ENCODE results near the gene OR10AG1. TPM values are rescaled to one million over a fixed set of nuclear protein-coding genes. Genes with fewer than 3 reads are reported as not detected.

OR10AG1 gene
- total and polyA plus RNA-seq, 2 of the 4 experiments (the other 2 are of a cell fraction) = not detected

DNA sequence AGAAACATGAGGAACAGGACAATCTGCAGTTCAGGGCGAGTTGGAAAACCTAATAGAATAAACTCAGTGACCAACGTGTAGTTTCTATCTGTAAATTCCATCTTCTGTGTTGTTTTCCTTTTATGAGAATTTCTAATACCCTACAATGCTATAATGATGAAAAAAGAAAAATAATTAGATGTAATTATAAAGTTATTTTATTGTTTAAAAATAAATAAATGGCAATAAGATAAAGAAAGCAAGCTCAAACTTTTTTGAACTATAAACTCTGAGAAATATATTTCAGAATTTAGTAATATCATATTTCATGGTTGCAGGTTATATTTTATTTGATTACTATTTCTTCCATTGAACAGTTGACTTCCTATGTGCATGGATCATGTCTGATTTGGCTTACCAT, 33.4 kb downstream of the OR10AG1 start, which contains the start of gene OR5I1:
OR5I1 (minus strand) TSS at position 101 of the 400 bp plus-strand sequence; CDS start at position 101, 0 bp downstream.
- no CpG with 5 or more reads among the region's 2 CpGs for WGBS, 2 experiments (ENCODE audit: extremely low coverage in 2 of 2, insufficient read length in 1 of 2)
- no peaks in the 10 kb centered on the region for H3K9me3 ChIP-seq (ENCODE audit: control insufficient read depth, insufficient read depth, low read length)
- no peak within 1 kb of the TSS for H2AK9ac ChIP-seq (replicated peaks; ENCODE audit: low read depth, low read length, poor library complexity)
- dilution Hi-C loops (cut with HindIII; ENCODE audit: low sequenced_read_pairs, unreplicated experiment) = no loop called here
- TF ChIP-seq, protein P1, sequence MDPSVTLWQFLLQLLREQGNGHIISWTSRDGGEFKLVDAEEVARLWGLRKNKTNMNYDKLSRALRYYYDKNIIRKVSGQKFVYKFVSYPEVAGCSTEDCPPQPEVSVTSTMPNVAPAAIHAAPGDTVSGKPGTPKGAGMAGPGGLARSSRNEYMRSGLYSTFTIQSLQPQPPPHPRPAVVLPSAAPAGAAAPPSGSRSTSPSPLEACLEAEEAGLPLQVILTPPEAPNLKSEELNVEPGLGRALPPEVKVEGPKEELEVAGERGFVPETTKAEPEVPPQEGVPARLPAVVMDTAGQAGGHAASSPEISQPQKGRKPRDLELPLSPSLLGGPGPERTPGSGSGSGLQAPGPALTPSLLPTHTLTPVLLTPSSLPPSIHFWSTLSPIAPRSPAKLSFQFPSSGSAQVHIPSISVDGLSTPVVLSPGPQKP (IDR thresholded peaks at IDR 0.05; ENCODE audit: borderline replicate concordance, low read depth, low read length) = no peak
- TF ChIP-seq POLR2A (IDR thresholded peaks at IDR 0.05; ENCODE audit: low read depth, low read length) (no peak), BHLHE40 (IDR thresholded peaks at IDR 0.05; ENCODE audit: low read depth, low read length) (no peak), MAZ (IDR thresholded peaks at IDR 0.05; ENCODE audit: borderline replicate concordance, low read depth, low read length) (no peak), MAFK (IDR thresholded peaks at IDR 0.05; ENCODE audit: low read depth, low read length) (no peak), RCOR1 (IDR thresholded peaks at IDR 0.05; ENCODE audit: insufficient replicate concordance, low read length) (no peak), CHD1 (IDR thresholded peaks at IDR 0.05; ENCODE audit: low read depth, low read length) (no peak)
- TF ChIP-seq, protein P2, sequence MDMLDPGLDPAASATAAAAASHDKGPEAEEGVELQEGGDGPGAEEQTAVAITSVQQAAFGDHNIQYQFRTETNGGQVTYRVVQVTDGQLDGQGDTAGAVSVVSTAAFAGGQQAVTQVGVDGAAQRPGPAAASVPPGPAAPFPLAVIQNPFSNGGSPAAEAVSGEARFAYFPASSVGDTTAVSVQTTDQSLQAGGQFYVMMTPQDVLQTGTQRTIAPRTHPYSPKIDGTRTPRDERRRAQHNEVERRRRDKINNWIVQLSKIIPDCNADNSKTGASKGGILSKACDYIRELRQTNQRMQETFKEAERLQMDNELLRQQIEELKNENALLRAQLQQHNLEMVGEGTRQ (IDR thresholded peaks at IDR 0.05; ENCODE audit: low read depth, low read length) = no peak
- TF ChIP-seq, protein P3, sequence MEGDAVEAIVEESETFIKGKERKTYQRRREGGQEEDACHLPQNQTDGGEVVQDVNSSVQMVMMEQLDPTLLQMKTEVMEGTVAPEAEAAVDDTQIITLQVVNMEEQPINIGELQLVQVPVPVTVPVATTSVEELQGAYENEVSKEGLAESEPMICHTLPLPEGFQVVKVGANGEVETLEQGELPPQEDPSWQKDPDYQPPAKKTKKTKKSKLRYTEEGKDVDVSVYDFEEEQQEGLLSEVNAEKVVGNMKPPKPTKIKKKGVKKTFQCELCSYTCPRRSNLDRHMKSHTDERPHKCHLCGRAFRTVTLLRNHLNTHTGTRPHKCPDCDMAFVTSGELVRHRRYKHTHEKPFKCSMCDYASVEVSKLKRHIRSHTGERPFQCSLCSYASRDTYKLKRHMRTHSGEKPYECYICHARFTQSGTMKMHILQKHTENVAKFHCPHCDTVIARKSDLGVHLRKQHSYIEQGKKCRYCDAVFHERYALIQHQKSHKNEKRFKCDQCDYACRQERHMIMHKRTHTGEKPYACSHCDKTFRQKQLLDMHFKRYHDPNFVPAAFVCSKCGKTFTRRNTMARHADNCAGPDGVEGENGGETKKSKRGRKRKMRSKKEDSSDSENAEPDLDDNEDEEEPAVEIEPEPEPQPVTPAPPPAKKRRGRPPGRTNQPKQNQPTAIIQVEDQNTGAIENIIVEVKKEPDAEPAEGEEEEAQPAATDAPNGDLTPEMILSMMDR (conservative IDR thresholded peaks at IDR 0.05; ENCODE audit: low read depth, low read length) = no peak
- H2BK120ac ChIP-seq (ENCODE audit: low read depth, low read length) = no peak within 1 kb of the TSS
- no peak within 1 kb of the TSS for H4K5ac ChIP-seq (ENCODE audit: low read depth, low read length)
- H3K23ac ChIP-seq (ENCODE audit: low read depth, low read length) = no peak within 1 kb of the TSS
- ATAC-seq (ENCODE audit: low read depth) (no peak), DNase-seq (no peak)
- no peaks in the 10 kb centered on the region for H3K27me3 ChIP-seq (ENCODE audit: control insufficient read depth, insufficient read depth, low read length)
- BruUV-seq (replicated peaks) = no TSS peak
- H3K36me3 ChIP-seq (ENCODE audit: control insufficient read depth, insufficient read depth, low read length) = no peaks in the 10 kb centered on the region
- no peak within 1 kb of the TSS for H3K14ac ChIP-seq (replicated peaks; ENCODE audit: low read depth, low read length)
- no peak within 1 kb of the TSS for H3K9ac ChIP-seq (ENCODE audit: low read depth, low read length)
- H3K9me1 ChIP-seq (ENCODE audit: insufficient read depth, low read length) = no peaks in the 10 kb centered on the region
- H4K91ac ChIP-seq (ENCODE audit: insufficient read depth, low read depth, low read length) = no peak within 1 kb of the TSS
- H2BK5ac ChIP-seq (ENCODE audit: low read depth, low read length, poor library complexity, severe bottlenecking) = no peak within 1 kb of the TSS
- no peaks in the 10 kb centered on the region for H4K20me1 ChIP-seq (ENCODE audit: insufficient read depth, low read length)
- no peak within 1 kb of the TSS for H3K4me2 ChIP-seq (ENCODE audit: low read depth, low read length)
- H2AFZ ChIP-seq (replicated peaks; ENCODE audit: low read length, poor library complexity) = no peak within 1 kb of the TSS
- no peak within 1 kb of the TSS for H3K18ac ChIP-seq (ENCODE audit: low read depth, low read length)
- H2BK15ac ChIP-seq (ENCODE audit: low read depth, low read length) = no peak within 1 kb of the TSS
- intact Hi-C loops (cut with micrococcal nuclease) = no loop called here
- H3K4me3 ChIP-seq (ENCODE audit: insufficient read depth, low read depth, low read length) = no peak within 1 kb of the TSS
- no peaks in the 10 kb centered on the region for H3K4me1 ChIP-seq (ENCODE audit: control insufficient read depth, insufficient read depth, low read length)
- H4K8ac ChIP-seq (ENCODE audit: low read depth in 2 of 2, low read length in 2 of 2) = no peak within 1 kb of the TSS
- H2BK20ac ChIP-seq (ENCODE audit: low read depth, low read length) = no peak within 1 kb of the TSS
- H3K56ac ChIP-seq (ENCODE audit: extremely low read depth, insufficient read depth, low read length) = no peak within 1 kb of the TSS
- ChIA-PET POLR2A (ENCODE audit: unreplicated experiment) (no interaction called here), CTCF (no interaction called here)
- H2AK5ac ChIP-seq (ENCODE audit: low read depth, low read length) = no peak within 1 kb of the TSS
- no peak within 1 kb of the TSS for H3K27ac ChIP-seq (ENCODE audit: insufficient read depth, low read length)
- H3K79me1 ChIP-seq (ENCODE audit: low read depth in 1 of 2, low read length in 2 of 2) = no peaks in the 10 kb centered on the region
- in situ Hi-C loops (cut with MboI; ENCODE audit: low sequenced_read_pairs) = no loop called here
- no peak within 1 kb of the TSS for H3K4ac ChIP-seq (ENCODE audit: low read depth, low read length)

Data from IMR-90 (cell line).